Left cardiac atrium (tissue), 4 donors: ENCODE measurements around the gene ZGPAT. TPM values are rescaled to one million over a fixed set of nuclear protein-coding genes. Genes with fewer than 3 reads are reported as not detected.
A peak's percentile ranks its signal among the peaks of the same experiment; 100 is the strongest.

Experiments used
- ATAC-seq, 2 donors: fragments of 200-7000 bp; cut with Tn5 transposase; one replicate each; pipeline ENCODE4 v1.9.1; 2020; ENCODE audit warnings: mild to moderate bottlenecking in 2 of 2, moderate library complexity in 2 of 2
- DNase-seq: peaks from one replicate; pipeline ENCODE4 v3.0.0-alpha.2; 2020
- intact Hi-C, 2 donors: fragments of 100-400 bp; cut with DNase I; formaldehyde crosslinking; loops; one replicate each; pipeline versions ENCODE4 v1.14.1 to v1.15.1; 2022 to 2023
- total RNA-seq, 2 donors: library from RNA; stranded (reverse); fragmentation: NEBNext Ultra II Directional; extraction: Animal tissue kit (Norgen Biotek cat#: 25700); gene quantifications; one replicate each; pipeline ENCODE4 v1.2.1, GENCODE V29; 2021
- donor health status: DM: no; HTN: yes; CAD: no.
- donor health status: DM: no; HTN: yes; CAD: no; lungs with severe emphysema.
- donor health status: DM: yes; HTN: yes; CAD: no.
- donor health status: Dilated cardiomyopathy.

ZGPAT gene
- total RNA-seq, 2 donors from 2014 or later = 16.4 to 18.6 TPM

GRCh38 chr20:63690003-63690897, 17.6 kb upstream of the ZGPAT start:
- ATAC-seq (no peak), DNase-seq (peak; percentile 20)
- intact Hi-C loops = no loop called here

- intact Hi-C loops = no loop called here
- ATAC-seq = no peak
Observed at GRCh38 chr20:63690898-63691710, 16.7 kb upstream of the ZGPAT start.

DNA sequence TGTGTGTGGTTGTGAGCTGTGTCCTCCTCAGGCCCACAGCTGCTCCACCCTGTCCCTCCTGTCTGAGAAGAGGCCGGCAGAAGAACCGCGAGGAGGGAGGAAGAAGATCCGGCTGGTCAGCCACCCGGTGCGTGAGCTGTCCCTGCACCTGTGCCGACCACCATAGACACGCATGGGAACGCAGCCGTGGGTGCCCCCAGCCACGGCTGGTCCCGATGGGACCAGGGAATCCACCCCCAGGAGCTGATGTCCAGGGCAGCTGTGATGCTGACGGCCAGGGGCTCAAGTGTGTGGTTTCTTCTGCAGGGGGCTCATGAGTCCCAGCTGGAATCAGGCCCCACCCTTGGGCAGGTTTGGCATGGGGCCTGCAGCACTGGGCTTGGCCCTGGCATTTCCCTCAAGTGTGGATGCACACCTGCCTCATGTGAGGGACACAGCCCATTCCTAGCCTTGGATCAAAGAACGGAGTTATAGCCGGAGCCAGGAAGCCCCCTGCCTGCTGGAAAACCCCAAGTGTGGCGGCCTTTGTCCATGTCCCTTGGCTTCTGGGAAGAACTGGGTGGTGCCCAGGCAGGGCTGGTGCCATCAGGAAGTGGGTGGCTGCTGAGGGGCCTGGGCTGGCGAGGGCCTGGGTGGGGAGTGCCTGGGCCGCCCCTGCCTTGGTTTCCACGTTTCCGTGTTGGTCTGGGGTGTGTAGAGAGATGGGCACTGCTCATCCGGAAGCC, 16.0 kb upstream of the ZGPAT start:
- intact Hi-C loops = no loop called here
- DNase-seq = peak; percentile 24
- no peak for ATAC-seq

More at GRCh38 chr20:63690898-63691710, 16.7 kb upstream of the ZGPAT start:
- peak; percentile 29 for DNase-seq

GRCh38 chr20:63692436-63693082, 15.3 kb upstream of the ZGPAT start:
- intact Hi-C loops = no loop called here
- ATAC-seq = no peak
- DNase-seq = peak; percentile 40

GRCh38 chr20:63693083-63693732, 14.6 kb upstream of the ZGPAT start:
- ATAC-seq (no peak), DNase-seq (peak; percentile 18)
- intact Hi-C loops = no loop called here

DNA sequence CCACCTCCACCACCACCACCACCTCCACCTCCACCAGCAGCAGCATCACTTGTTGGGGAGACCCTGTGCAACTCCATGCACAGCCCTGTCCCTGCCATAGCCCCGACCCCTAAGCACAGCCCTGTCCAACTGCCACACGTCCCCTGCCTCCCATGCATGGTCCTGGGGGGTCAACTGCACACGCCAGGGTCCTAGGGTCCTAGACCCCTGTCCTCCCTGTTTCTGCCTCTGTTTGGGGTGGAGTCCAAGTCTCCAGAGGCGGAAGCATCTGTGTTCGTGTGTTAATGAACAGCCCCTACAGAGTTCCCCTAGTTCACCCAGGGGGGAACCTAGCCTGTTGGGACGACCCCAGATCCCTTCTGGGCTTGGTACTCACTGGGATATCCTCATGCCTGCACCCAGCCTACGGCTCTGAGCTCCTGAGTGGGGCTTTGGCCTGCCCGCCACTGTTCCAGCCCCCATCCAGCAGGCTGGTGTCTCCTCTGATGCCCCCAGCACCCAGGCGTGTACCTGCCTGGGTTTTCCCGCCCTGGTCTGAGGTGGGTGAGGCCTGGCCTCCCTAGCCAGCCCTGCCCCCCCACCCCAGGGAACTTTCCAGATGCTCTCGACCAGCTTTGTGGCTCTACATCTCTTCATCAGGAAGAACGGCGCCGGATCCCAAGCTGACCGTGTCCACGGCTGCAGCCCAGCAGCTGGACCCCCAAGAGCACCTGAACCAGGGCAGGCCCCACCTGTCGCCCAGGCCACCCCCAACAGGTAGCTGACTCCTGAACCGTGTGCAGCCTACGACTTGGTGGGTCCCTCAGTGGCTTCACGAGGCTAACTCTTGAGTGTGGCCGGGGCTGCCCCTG, 13.9 kb upstream of the ZGPAT start:
- intact Hi-C loops = no loop called here
- no peak for DNase-seq

DNA sequence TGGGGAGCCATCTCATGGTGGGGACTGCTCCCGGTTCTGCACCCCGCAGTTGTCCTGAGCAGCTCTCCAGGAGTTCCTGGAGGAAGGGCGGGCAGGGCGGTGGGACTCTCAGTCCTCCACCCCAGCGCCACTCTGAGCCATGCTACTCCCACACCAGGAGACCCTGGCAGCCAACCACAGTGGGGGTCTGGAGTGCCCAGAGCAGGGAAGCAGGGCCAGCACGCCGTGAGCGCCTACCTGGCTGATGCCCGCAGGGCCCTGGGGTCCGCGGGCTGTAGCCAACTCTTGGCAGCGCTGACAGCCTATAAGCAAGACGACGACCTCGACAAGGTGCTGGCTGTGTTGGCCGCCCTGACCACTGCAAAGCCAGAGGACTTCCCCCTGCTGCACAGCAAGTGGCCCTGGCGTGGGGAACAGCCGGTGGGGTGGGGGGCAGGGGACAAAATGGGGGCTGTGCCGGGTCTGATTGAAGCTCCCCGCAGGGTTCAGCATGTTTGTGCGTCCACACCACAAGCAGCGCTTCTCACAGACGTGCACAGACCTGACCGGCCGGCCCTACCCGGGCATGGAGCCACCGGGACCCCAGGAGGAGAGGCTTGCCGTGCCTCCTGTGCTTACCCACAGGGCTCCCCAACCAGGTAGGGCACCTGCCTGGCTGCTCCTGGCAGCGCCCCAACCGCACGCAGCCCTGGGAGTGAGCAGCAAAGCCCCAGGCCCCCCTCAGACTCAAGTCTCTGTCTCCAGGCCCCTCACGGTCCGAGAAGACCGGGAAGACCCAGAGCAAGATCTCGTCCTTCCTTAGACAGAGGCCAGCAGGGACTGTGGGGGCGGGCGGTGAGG, 13.0 kb upstream of the ZGPAT start:
- ATAC-seq = no peak
- no peak for DNase-seq
- intact Hi-C loops = no loop called here

More for the DNA sequence above, 13.9 kb upstream of the ZGPAT start:
- ATAC-seq = no peak

GRCh38 chr20:63695424-63696305, 12.2 kb upstream of the ZGPAT start:
- ATAC-seq (peak; percentile 5 to 56), DNase-seq (peak; percentile 64)

GRCh38 chr20:63696306-63696627, 11.6 kb upstream of the ZGPAT start:
- intact Hi-C loops = no loop called here
- DNase-seq (no peak), ATAC-seq (peak; percentile 7 to 27)

More at GRCh38 chr20:63695424-63696305, 12.2 kb upstream of the ZGPAT start:
- intact Hi-C loops = no loop called here

DNA sequence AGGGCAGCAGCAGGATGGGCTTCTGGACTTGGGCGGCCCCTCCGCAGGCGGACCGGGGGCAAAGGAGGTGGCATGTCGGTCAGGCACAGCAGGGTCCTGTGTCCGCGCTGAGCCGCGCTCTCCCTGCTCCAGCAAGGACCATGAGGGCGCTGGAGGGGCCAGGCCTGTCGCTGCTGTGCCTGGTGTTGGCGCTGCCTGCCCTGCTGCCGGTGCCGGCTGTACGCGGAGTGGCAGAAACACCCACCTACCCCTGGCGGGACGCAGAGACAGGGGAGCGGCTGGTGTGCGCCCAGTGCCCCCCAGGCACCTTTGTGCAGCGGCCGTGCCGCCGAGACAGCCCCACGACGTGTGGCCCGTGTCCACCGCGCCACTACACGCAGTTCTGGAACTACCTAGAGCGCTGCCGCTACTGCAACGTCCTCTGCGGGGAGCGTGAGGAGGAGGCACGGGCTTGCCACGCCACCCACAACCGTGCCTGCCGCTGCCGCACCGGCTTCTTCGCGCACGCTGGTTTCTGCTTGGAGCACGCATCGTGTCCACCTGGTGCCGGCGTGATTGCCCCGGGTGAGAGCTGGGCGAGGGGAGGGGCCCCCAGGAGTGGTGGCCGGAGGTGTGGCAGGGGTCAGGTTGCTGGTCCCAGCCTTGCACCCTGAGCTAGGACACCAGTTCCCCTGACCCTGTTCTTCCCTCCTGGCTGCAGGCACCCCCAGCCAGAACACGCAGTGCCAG, 11.0 kb upstream of the ZGPAT start, which contains the start of gene TNFRSF6B:
Gene TNFRSF6B (plus strand): TSS at position 25 of the 729 bp plus-strand sequence. CDS start 116 bp downstream, at position 141.
- ATAC-seq (peak; percentile 2 to 3), DNase-seq (peak; percentile 31)
- intact Hi-C loops = no loop called here

DNA sequence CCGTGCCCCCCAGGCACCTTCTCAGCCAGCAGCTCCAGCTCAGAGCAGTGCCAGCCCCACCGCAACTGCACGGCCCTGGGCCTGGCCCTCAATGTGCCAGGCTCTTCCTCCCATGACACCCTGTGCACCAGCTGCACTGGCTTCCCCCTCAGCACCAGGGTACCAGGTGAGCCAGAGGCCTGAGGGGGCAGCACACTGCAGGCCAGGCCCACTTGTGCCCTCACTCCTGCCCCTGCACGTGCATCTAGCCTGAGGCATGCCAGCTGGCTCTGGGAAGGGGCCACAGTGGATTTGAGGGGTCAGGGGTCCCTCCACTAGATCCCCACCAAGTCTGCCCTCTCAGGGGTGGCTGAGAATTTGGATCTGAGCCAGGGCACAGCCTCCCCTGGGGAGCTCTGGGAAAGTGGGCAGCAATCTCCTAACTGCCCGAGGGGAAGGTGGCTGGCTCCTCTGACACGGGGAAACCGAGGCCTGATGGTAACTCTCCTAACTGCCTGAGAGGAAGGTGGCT, 10.4 kb upstream of the ZGPAT start:
- ATAC-seq (no peak), DNase-seq (no peak)
- intact Hi-C loops = no loop called here

DNA sequence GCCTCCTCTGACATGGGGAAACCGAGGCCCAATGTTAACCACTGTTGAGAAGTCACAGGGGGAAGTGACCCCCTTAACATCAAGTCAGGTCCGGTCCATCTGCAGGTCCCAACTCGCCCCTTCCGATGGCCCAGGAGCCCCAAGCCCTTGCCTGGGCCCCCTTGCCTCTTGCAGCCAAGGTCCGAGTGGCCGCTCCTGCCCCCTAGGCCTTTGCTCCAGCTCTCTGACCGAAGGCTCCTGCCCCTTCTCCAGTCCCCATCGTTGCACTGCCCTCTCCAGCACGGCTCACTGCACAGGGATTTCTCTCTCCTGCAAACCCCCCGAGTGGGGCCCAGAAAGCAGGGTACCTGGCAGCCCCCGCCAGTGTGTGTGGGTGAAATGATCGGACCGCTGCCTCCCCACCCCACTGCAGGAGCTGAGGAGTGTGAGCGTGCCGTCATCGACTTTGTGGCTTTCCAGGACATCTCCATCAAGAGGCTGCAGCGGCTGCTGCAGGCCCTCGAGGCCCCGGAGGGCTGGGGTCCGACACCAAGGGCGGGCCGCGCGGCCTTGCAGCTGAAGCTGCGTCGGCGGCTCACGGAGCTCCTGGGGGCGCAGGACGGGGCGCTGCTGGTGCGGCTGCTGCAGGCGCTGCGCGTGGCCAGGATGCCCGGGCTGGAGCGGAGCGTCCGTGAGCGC, 9.8 kb upstream of the ZGPAT start:
- ATAC-seq (no peak), DNase-seq (no peak)
- intact Hi-C loops = no loop called here

- ATAC-seq (peak; percentile 9 to 45), DNase-seq (peak; percentile 79)
- intact Hi-C loops = no loop called here
Observed at GRCh38 chr20:63698739-63699465, 8.9 kb upstream of the ZGPAT start.
